HFFc6 (cell line): ENCODE measurements around the gene TBX3. TPM values are rescaled to one million over a fixed set of nuclear protein-coding genes. Genes with fewer than 3 reads are reported as not detected.

ENCODE experiments used
- DNase-seq: peaks from one replicate; pipeline ENCODE4 v3.0.0-alpha.2; 2018
- H3K27ac Mint-ChIP-seq: 2 replicates; pipeline ENCODE4 v1.8.0; 2020; ENCODE audit warnings: mild to moderate bottlenecking, mixed read lengths
- H3K27me3 Mint-ChIP-seq: 2 replicates; pipeline ENCODE4 v1.8.0; 2021; ENCODE audit warnings: mild to moderate bottlenecking, moderate library complexity, mixed read lengths; ENCODE audit not compliant: insufficient read depth
- H3K36me3 Mint-ChIP-seq: 2 replicates; pipeline ENCODE4 v1.8.0; 2021; ENCODE audit warnings: low read depth, mixed read lengths
- H3K4me1 Mint-ChIP-seq: 2 replicates; pipeline ENCODE4 v1.8.0; 2020; ENCODE audit warnings: low read depth, mixed read lengths
- H3K4me3 Mint-ChIP-seq: 2 replicates; pipeline ENCODE4 v1.8.0; 2020; ENCODE audit warnings: mild to moderate bottlenecking, moderate library complexity, mixed read lengths
- H3K9me3 Mint-ChIP-seq: 2 replicates; pipeline ENCODE4 v1.8.0; 2020; ENCODE audit warnings: mild to moderate bottlenecking, mixed read lengths
- total RNA-seq, 6 experiments: library from RNA; stranded (reverse); fragmentation: NEBNext Ultra II Directional; extraction: Animal tissue kit (Norgen Biotek cat#: 25700); gene quantifications; 2 replicates in 1 of 6; 3 replicates in 5 of 6; pipeline ENCODE4 v1.2.3, GENCODE V29; 2021
- TF ChIP-seq, protein P1 (sequence below): fragments of 200-600 bp; sonication (generic); IDR thresholded peaks from 2 replicates; pipeline ENCODE4 v1.5.0; 2021; ENCODE audit warnings: antibody characterized with exemption, mild to moderate bottlenecking

The TBX3 gene
- total RNA-seq, 6 experiments from 2014 or later = 108 to 145 (median 127) TPM

GRCh38 chr12:114684870-114685273 lies 897 bp upstream of the TBX3 start:
- H3K27ac Mint-ChIP-seq = peak overlapping the region; percentile 100
- no peak for DNase-seq
- H3K4me1 Mint-ChIP-seq = peaks cover 48% of the 10 kb centered on the region
- peaks cover 34% of the 10 kb centered on the region for H3K9me3 Mint-ChIP-seq
- peaks cover 42% of the 10 kb centered on the region for H3K36me3 Mint-ChIP-seq
- peak overlapping the region; percentile 99 for H3K4me3 Mint-ChIP-seq
- TF ChIP-seq, protein P1, sequence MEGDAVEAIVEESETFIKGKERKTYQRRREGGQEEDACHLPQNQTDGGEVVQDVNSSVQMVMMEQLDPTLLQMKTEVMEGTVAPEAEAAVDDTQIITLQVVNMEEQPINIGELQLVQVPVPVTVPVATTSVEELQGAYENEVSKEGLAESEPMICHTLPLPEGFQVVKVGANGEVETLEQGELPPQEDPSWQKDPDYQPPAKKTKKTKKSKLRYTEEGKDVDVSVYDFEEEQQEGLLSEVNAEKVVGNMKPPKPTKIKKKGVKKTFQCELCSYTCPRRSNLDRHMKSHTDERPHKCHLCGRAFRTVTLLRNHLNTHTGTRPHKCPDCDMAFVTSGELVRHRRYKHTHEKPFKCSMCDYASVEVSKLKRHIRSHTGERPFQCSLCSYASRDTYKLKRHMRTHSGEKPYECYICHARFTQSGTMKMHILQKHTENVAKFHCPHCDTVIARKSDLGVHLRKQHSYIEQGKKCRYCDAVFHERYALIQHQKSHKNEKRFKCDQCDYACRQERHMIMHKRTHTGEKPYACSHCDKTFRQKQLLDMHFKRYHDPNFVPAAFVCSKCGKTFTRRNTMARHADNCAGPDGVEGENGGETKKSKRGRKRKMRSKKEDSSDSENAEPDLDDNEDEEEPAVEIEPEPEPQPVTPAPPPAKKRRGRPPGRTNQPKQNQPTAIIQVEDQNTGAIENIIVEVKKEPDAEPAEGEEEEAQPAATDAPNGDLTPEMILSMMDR = no peak
- peaks cover 31% of the 10 kb centered on the region for H3K27me3 Mint-ChIP-seq

DNA sequence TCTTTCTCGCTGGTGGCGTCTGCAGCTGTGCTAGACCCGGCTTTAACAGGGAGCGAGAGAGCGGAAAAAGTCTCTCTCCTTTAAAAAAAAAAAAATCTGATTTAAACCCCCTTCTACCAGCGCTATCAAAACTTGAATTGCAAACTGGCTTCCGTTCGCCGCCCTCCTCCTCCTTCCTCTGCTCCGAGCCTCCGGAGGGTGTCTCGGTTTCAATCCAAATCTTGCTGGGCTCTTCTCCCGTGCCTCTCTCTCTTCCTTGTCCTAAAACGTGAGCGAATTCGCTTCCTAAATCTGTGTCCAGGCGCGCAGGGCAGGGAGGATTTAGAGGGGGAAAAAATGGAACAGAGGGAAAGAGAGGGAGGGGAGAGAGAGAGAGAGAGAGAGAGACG lies 272 bp downstream of the TBX3 start:
- DNase-seq = no peak
- H3K4me3 Mint-ChIP-seq = peak overlapping the region; percentile 99
- TF ChIP-seq, protein P1 = no peak
- H3K27me3 Mint-ChIP-seq = peaks cover 39% of the 10 kb centered on the region
- H3K27ac Mint-ChIP-seq = peak overlapping the region; percentile 100
- peaks cover 53% of the 10 kb centered on the region for H3K36me3 Mint-ChIP-seq
- peaks cover 48% of the 10 kb centered on the region for H3K4me1 Mint-ChIP-seq
- peaks cover 34% of the 10 kb centered on the region for H3K9me3 Mint-ChIP-seq

- Mint-ChIP-seq H3K27me3 (peaks cover 43% of the 10 kb centered on the region), H3K4me3 (peak overlapping the region; percentile 99), H3K36me3 (peaks cover 60% of the 10 kb centered on the region), H3K9me3 (peaks cover 34% of the 10 kb centered on the region), H3K27ac (peak overlapping the region; percentile 100), H3K4me1 (peaks cover 48% of the 10 kb centered on the region)
- no peak for DNase-seq
- TF ChIP-seq, protein P1 = no peak
Observed at GRCh38 chr12:114682785-114683708, 928 bp downstream of the TBX3 start.

- Mint-ChIP-seq H3K27ac (peak overlapping the region; percentile 100), H3K27me3 (peaks cover 43% of the 10 kb centered on the region), H3K9me3 (peaks cover 34% of the 10 kb centered on the region), H3K36me3 (peaks cover 68% of the 10 kb centered on the region), H3K4me3 (peak overlapping the region; percentile 99), H3K4me1 (peaks cover 50% of the 10 kb centered on the region)
- DNase-seq = no peak
- TF ChIP-seq, protein P1 = no peak
Observed at GRCh38 chr12:114682106-114682784, 1.7 kb downstream of the TBX3 start.

GRCh38 chr12:114681116-114681871 lies 2.7 kb downstream of the TBX3 start:
- Mint-ChIP-seq H3K4me3 (peak overlapping the region; percentile 99), H3K27ac (peak overlapping the region; percentile 100), H3K36me3 (peaks cover 77% of the 10 kb centered on the region), H3K9me3 (peaks cover 34% of the 10 kb centered on the region), H3K27me3 (peaks cover 43% of the 10 kb centered on the region), H3K4me1 (peaks cover 50% of the 10 kb centered on the region)
- TF ChIP-seq, protein P1 = no peak
- DNase-seq = no peak
